GM19240 (cell line): ENCODE measurements around the gene YIPF7.

ENCODE experiments used
- DNase-seq: peaks from one replicate; pipeline ENCODE4 v3.0.0; 2011; ENCODE audit warnings: low spot score; ENCODE audit not compliant: insufficient read length

Gene YIPF7

DNA sequence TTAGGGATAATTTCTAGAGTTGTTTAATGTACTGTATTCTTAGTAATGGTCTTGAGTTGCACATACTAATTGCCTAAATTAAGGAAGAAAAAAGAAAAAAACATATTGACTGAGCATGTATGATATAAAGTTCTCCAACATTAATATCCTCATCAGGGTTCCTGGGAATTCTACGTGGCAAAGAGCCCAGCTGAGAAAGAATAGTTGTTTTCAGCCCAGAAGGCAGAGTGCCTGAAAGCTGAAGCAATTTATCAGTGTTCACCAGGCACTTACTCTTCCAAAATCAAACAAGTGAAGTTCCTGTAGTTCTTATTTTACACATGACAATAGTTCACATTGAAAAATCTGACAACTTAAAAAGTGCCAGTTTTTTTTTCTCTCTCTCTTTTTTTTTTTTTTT, 27.7 kb downstream of the YIPF7 start:
- no peak for DNase-seq

DNA sequence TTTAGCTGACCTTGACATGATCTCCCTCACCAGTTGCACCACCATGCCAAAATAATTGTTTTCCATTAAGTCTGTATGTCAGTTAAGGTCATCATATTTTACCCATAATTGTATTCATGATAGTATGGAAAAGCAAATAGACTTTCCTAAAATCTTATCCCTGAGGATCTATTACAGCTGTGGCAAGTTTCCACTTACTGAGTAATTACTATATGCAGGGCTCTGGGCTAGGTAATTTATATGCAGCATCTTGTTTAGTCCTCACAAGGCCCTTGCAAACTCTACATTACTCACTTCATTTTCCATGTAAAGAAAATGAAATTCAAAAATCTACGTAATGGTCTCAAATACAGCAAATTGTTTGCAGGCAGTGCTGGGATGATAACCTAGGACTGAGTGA, 34.8 kb downstream of the YIPF7 start:
- DNase-seq, result no peak

DNA sequence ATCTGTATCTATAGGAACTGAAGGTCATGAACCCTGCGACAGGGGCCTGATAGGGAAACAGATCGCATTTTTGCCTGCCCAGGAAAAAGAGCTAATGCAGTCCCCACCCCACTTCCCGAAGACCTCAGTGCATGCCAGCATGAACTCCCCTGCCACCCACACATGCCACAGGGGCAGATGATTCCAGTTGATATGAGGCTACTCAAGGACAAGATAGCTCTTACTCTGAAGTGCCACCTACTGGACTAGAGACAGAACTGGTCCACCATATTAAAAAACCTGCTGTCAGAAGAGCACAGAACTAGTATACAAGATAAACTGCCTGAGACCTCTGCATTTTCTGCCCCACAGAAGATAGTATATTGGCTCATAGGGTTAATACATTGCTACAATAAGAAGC, 68.0 kb downstream of the YIPF7 start:
- DNase-seq, result no peak

DNA sequence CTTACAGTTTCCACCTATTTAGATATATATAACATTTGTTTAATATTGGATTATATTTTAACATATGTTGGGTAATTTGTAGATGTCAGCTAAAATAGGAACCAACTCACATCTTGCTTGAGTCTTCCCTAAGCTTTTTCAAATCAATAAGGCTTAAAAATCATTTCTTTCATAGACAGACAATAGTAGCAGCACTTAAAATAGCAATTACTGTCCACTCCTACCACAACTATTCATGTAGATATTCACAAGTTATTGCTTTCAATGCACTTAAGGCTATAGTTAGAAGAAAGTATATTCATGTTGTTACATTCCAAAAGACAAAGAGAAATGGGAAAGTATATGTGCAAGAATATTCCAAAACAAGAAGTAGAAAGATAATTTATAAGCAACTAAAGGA, 71.2 kb downstream of the YIPF7 start:
- DNase-seq, result no peak

DNA sequence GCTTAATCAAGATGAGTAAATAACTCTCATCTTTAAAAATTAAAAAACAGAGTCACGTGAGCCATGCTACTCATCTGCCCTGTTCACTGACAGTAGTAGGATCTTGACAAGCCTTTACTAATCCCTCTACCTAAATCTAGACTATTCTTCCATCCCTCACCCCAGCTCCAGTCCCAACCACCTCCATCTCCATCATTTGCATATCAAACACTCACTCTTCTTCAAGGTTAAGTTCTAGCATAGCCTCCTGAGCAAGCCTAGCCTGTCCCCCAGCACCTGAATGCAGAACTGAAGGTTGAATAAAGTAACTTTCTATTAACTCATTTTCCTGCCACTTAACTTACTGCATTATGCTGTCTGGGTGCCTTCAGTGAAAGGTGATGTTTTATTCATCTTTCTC, 72.5 kb downstream of the YIPF7 start:
- no peak for DNase-seq
